T-helper 1 cell treated with Interleukin-12 subunit alpha and Interleukin-12 subunit beta and Interleukin-4 antibody, amounts not matched to agents 30 μg/mL and 1 μg/mL, for 36 hours (primary cell): ENCODE results near the gene STK39.
"Not testable (repeated sequence)": the region's sequence is repeated elsewhere in the genome, so short reads cannot be mapped to it uniquely, and the experiment has no call there.

Source experiments
- H3K27ac Mint-ChIP-seq: one replicate; pipeline ENCODE4 v1.8.0; 2021; ENCODE audit warnings: mild to moderate bottlenecking, mixed read lengths
- H3K27me3 Mint-ChIP-seq: one replicate; pipeline ENCODE4 v1.8.0; 2021; ENCODE audit warnings: low read depth, mixed read lengths
- H3K36me3 Mint-ChIP-seq: one replicate; pipeline ENCODE4 v1.8.0; 2021; ENCODE audit warnings: low read depth, mixed read lengths
- H3K4me1 Mint-ChIP-seq: one replicate; pipeline ENCODE4 v1.8.0; 2021; ENCODE audit warnings: low read depth, mixed read lengths
- H3K4me3 Mint-ChIP-seq: one replicate; pipeline ENCODE4 v1.8.0; 2021; ENCODE audit warnings: mild to moderate bottlenecking, moderate library complexity, mixed read lengths
- H3K9me3 Mint-ChIP-seq: one replicate; pipeline ENCODE4 v1.8.0; 2021; ENCODE audit warnings: mixed read lengths

STK39 gene

GRCh38 chr2:168114040-168114439, 133.4 kb downstream of the STK39 start:
- H3K27ac Mint-ChIP-seq, result no peak overlapping the region
- peaks cover 5% of the 10 kb centered on the region for H3K36me3 Mint-ChIP-seq
- no peaks in the 10 kb centered on the region for H3K4me1 Mint-ChIP-seq
- no peaks in the 10 kb centered on the region for H3K9me3 Mint-ChIP-seq
- H3K27me3 Mint-ChIP-seq, result no peaks in the 10 kb centered on the region
- no peak overlapping the region for H3K4me3 Mint-ChIP-seq

GRCh38 chr2:168107322-168107721, 140.1 kb downstream of the STK39 start:
- Mint-ChIP-seq H3K27ac (no peak overlapping the region), H3K4me1 (no peaks in the 10 kb centered on the region), H3K27me3 (no peaks in the 10 kb centered on the region), H3K9me3 (no peaks in the 10 kb centered on the region), H3K4me3 (no peak overlapping the region), H3K36me3 (peaks cover 4% of the 10 kb centered on the region)

- H3K27ac Mint-ChIP-seq, result no peak overlapping the region
Measured at GRCh38 chr2:168105127-168105683, 142.2 kb downstream of the STK39 start.

GRCh38 chr2:168097431-168097830, 150.0 kb downstream of the STK39 start:
- no peak overlapping the region for H3K27ac Mint-ChIP-seq
- no peak overlapping the region for H3K4me3 Mint-ChIP-seq
- H3K9me3 Mint-ChIP-seq, result no peaks in the 10 kb centered on the region
- no peaks in the 10 kb centered on the region for H3K4me1 Mint-ChIP-seq
- H3K27me3 Mint-ChIP-seq, result no peaks in the 10 kb centered on the region
- peaks cover 3% of the 10 kb centered on the region for H3K36me3 Mint-ChIP-seq

More at GRCh38 chr2:168105127-168105683, 142.2 kb downstream of the STK39 start:
- no peaks in the 10 kb centered on the region for H3K27me3 Mint-ChIP-seq
- H3K36me3 Mint-ChIP-seq, result peaks cover 6% of the 10 kb centered on the region
- no peak overlapping the region for H3K4me3 Mint-ChIP-seq
- H3K4me1 Mint-ChIP-seq, result no peaks in the 10 kb centered on the region
- H3K9me3 Mint-ChIP-seq, result no peaks in the 10 kb centered on the region

GRCh38 chr2:168096158-168096557, 151.2 kb downstream of the STK39 start:
- Mint-ChIP-seq H3K4me3 (no peak overlapping the region), H3K27ac (no peak overlapping the region)

GRCh38 chr2:168091986-168092385, 155.4 kb downstream of the STK39 start:
- Mint-ChIP-seq H3K9me3 (peaks cover 4% of the 10 kb centered on the region), H3K27ac (no peak overlapping the region), H3K36me3 (peaks cover 11% of the 10 kb centered on the region), H3K27me3 (no peaks in the 10 kb centered on the region), H3K4me1 (peaks cover 18% of the 10 kb centered on the region), H3K4me3 (no peak overlapping the region)

More at GRCh38 chr2:168096158-168096557, 151.2 kb downstream of the STK39 start:
- Mint-ChIP-seq H3K4me1 (peaks cover 2% of the 10 kb centered on the region), H3K27me3 (no peaks in the 10 kb centered on the region), H3K9me3 (no peaks in the 10 kb centered on the region), H3K36me3 (peaks cover 3% of the 10 kb centered on the region)

GRCh38 chr2:168090366-168091135, 156.8 kb downstream of the STK39 start:
- H3K27ac Mint-ChIP-seq, result peak overlapping the region; percentile 15
- H3K36me3 Mint-ChIP-seq, result peaks cover 11% of the 10 kb centered on the region
- no peaks in the 10 kb centered on the region for H3K27me3 Mint-ChIP-seq
- H3K4me1 Mint-ChIP-seq, result peaks cover 18% of the 10 kb centered on the region
- peaks cover 4% of the 10 kb centered on the region for H3K9me3 Mint-ChIP-seq
- H3K4me3 Mint-ChIP-seq, result no peak overlapping the region

- no peaks in the 10 kb centered on the region for H3K27me3 Mint-ChIP-seq
- H3K4me3 Mint-ChIP-seq, result no peak overlapping the region
- peak overlapping the region; percentile 76 for H3K27ac Mint-ChIP-seq
- peaks cover 11% of the 10 kb centered on the region for H3K36me3 Mint-ChIP-seq
- H3K9me3 Mint-ChIP-seq, result peaks cover 4% of the 10 kb centered on the region
- peaks cover 18% of the 10 kb centered on the region for H3K4me1 Mint-ChIP-seq
Measured at GRCh38 chr2:168089200-168089599, 158.2 kb downstream of the STK39 start.

GRCh38 chr2:168087401-168087800, 160.0 kb downstream of the STK39 start:
- Mint-ChIP-seq H3K36me3 (peaks cover 14% of the 10 kb centered on the region), H3K27me3 (no peaks in the 10 kb centered on the region), H3K4me3 (no peak overlapping the region), H3K4me1 (peaks cover 18% of the 10 kb centered on the region), H3K27ac (no peak overlapping the region), H3K9me3 (peaks cover 4% of the 10 kb centered on the region)

GRCh38 chr2:168086851-168087250, 160.5 kb downstream of the STK39 start:
- Mint-ChIP-seq H3K36me3 (peaks cover 16% of the 10 kb centered on the region), H3K4me3 (no peak overlapping the region), H3K9me3 (peaks cover 4% of the 10 kb centered on the region), H3K27me3 (no peaks in the 10 kb centered on the region), H3K4me1 (peaks cover 18% of the 10 kb centered on the region), H3K27ac (no peak overlapping the region)

- no peak overlapping the region for H3K4me3 Mint-ChIP-seq
- H3K9me3 Mint-ChIP-seq, result peaks cover 4% of the 10 kb centered on the region
- no peak overlapping the region for H3K27ac Mint-ChIP-seq
- peaks cover 16% of the 10 kb centered on the region for H3K36me3 Mint-ChIP-seq
- H3K27me3 Mint-ChIP-seq, result no peaks in the 10 kb centered on the region
- H3K4me1 Mint-ChIP-seq, result peaks cover 16% of the 10 kb centered on the region
Measured at GRCh38 chr2:168085801-168086361, 161.5 kb downstream of the STK39 start.

GRCh38 chr2:168084288-168084687, 163.1 kb downstream of the STK39 start:
- no peaks in the 10 kb centered on the region for H3K27me3 Mint-ChIP-seq
- peaks cover 13% of the 10 kb centered on the region for H3K4me1 Mint-ChIP-seq
- H3K9me3 Mint-ChIP-seq, result peaks cover 4% of the 10 kb centered on the region
- no peak overlapping the region for H3K4me3 Mint-ChIP-seq
- H3K36me3 Mint-ChIP-seq, result peaks cover 12% of the 10 kb centered on the region
- H3K27ac Mint-ChIP-seq, result no peak overlapping the region

GRCh38 chr2:168081452-168081851, 165.9 kb downstream of the STK39 start:
- not testable (repeated sequence) for H3K9me3 Mint-ChIP-seq, H3K4me1 Mint-ChIP-seq, H3K36me3 Mint-ChIP-seq, H3K27me3 Mint-ChIP-seq, H3K27ac Mint-ChIP-seq, H3K4me3 Mint-ChIP-seq

GRCh38 chr2:168079236-168079635, 168.2 kb downstream of the STK39 start:
- Mint-ChIP-seq H3K4me3 (no peak overlapping the region), H3K36me3 (peaks cover 8% of the 10 kb centered on the region), H3K9me3 (no peaks in the 10 kb centered on the region), H3K27ac (no peak overlapping the region), H3K4me1 (peaks cover 2% of the 10 kb centered on the region), H3K27me3 (no peaks in the 10 kb centered on the region)

- H3K4me3 Mint-ChIP-seq, result no peak overlapping the region
- H3K36me3 Mint-ChIP-seq, result peaks cover 3% of the 10 kb centered on the region
- H3K4me1 Mint-ChIP-seq, result peaks cover 2% of the 10 kb centered on the region
- no peaks in the 10 kb centered on the region for H3K27me3 Mint-ChIP-seq
- H3K9me3 Mint-ChIP-seq, result no peaks in the 10 kb centered on the region
- no peak overlapping the region for H3K27ac Mint-ChIP-seq
Measured at GRCh38 chr2:168076731-168077130, 170.7 kb downstream of the STK39 start.
